ENCODE data around the gene SLC25A44. TPM values are rescaled to one million over a fixed set of nuclear protein-coding genes. Genes with fewer than 3 reads are reported as not detected.

SLC25A44 gene
- total RNA-seq, result 11.6 and 15.2 TPM in 2 replicates

GRCh38 chr1:156193488-156194299, at the start of gene SLC25A44:
SLC25A44 (plus strand) TSS chr1:156194104; CDS start chr1:156199848, 5,744 bp downstream.

GRCh38 chr1:156153362-156153761, 40.5 kb upstream of the SLC25A44 start, which contains the start of gene SEMA4A:
SEMA4A (plus strand) TSS chr1:156153585; CDS start chr1:156154579, 994 bp downstream.

GRCh38 chr1:156212833-156213643, 19.1 kb downstream of the SLC25A44 start, which contains the start of gene PMF1:
PMF1 (plus strand) TSS chr1:156213007; CDS start chr1:156213016, 9 bp downstream.

GRCh38 chr1:156241926-156242325, 48.0 kb downstream of the SLC25A44 start, which contains the start of gene BGLAP:
BGLAP (plus strand) TSS chr1:156242184; CDS start chr1:156242232, 48 bp downstream.

GRCh38 chr1:156247460-156248322, 53.8 kb downstream of the SLC25A44 start, which contains the start of gene PAQR6:
PAQR6 (minus strand) TSS chr1:156248056; CDS start chr1:156246731, 1,325 bp downstream.

Other genes with a start within 250 kb of the SLC25A44 start
- 118 and 139 TPM in 2 replicates for gene ARHGEF2, start 215.6 kb upstream of the SLC25A44 start, total RNA-seq
- 558 and 731 TPM in 2 replicates for gene SSR2, start 173.2 kb upstream of the SLC25A44 start, total RNA-seq
- gene UBQLN4, start 140.3 kb upstream of the SLC25A44 start, total RNA-seq, result 14.3 and 20.0 TPM in 2 replicates
- gene LAMTOR2, start 139.3 kb upstream of the SLC25A44 start, total RNA-seq, result 68.6 and 87.1 TPM in 2 replicates
- 0.80 and 3.4 TPM in 2 replicates for gene RAB25, start 132.9 kb upstream of the SLC25A44 start, total RNA-seq
- gene MEX3A, start 111.6 kb upstream of the SLC25A44 start, total RNA-seq, result 7.0 and 15.8 TPM in 2 replicates
- 439 and 479 TPM in 2 replicates for gene LMNA, start 79.4 kb upstream of the SLC25A44 start, total RNA-seq
- gene SEMA4A, start 40.5 kb upstream of the SLC25A44 start, total RNA-seq, result 0.65 and 0.88 TPM in 2 replicates
- gene PMF1, start 18.9 kb downstream of the SLC25A44 start, total RNA-seq, result 53.4 and 80.4 TPM in 2 replicates
- 1.2 TPM in 1 of 2 replicates, not detected in the other for gene BGLAP, start 48.1 kb downstream of the SLC25A44 start, total RNA-seq
- 0.26 and 2.1 TPM in 2 replicates for gene PAQR6, start 54.0 kb downstream of the SLC25A44 start, total RNA-seq
- 36.1 and 46.6 TPM in 2 replicates for gene SMG5, start 88.7 kb downstream of the SLC25A44 start, total RNA-seq
- gene TMEM79, start 90.2 kb downstream of the SLC25A44 start, total RNA-seq, result 2.5 and 6.6 TPM in 2 replicates
- 82.5 and 103 TPM in 2 replicates for gene GLMP, start 101.6 kb downstream of the SLC25A44 start, total RNA-seq
- 5.3 TPM in 1 of 2 replicates, not detected in the other for gene VHLL, start 105.2 kb downstream of the SLC25A44 start, total RNA-seq
- gene CCT3, start 144.2 kb downstream of the SLC25A44 start, total RNA-seq, result 205 and 349 TPM in 2 replicates
- 0.65 TPM in 1 of 2 replicates, not detected in the other for gene TSACC, start 144.4 kb downstream of the SLC25A44 start, total RNA-seq
- gene RHBG, start 175.1 kb downstream of the SLC25A44 start, total RNA-seq, result not detected in 2 replicates

Measured in epithelial cell of alveolus of lung (primary cell).